ENCODE data around the gene RPTOR.

- TF ChIP-seq, protein P1, sequence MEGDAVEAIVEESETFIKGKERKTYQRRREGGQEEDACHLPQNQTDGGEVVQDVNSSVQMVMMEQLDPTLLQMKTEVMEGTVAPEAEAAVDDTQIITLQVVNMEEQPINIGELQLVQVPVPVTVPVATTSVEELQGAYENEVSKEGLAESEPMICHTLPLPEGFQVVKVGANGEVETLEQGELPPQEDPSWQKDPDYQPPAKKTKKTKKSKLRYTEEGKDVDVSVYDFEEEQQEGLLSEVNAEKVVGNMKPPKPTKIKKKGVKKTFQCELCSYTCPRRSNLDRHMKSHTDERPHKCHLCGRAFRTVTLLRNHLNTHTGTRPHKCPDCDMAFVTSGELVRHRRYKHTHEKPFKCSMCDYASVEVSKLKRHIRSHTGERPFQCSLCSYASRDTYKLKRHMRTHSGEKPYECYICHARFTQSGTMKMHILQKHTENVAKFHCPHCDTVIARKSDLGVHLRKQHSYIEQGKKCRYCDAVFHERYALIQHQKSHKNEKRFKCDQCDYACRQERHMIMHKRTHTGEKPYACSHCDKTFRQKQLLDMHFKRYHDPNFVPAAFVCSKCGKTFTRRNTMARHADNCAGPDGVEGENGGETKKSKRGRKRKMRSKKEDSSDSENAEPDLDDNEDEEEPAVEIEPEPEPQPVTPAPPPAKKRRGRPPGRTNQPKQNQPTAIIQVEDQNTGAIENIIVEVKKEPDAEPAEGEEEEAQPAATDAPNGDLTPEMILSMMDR (IDR thresholded peaks at IDR 0.05): no peak
- no peak for TF ChIP-seq POLR2A (IDR thresholded peaks at IDR 0.05; ENCODE audit: low read depth)
- no peak for TF ChIP-seq POLR2AphosphoS5 (IDR thresholded peaks at IDR 0.05)
These were observed 180.9 kb downstream of the RPTOR start for GRCh38 chr17:80725517-80725916.

All from esophagus muscularis mucosa (tissue), 3 donors.